Spleen (tissue), 3 donors: Measurements from ENCODE around the gene GNL1.

Experiments
- POLR2A ChIP-seq, 3 donors: fragments of 450-650 bp; IDR thresholded peaks; one replicate each; pipeline ENCODE4 v1.5.1; 2017; ENCODE audit warnings: antibody characterized with exemption in 3 of 3, mild to moderate bottlenecking in 1 of 3
- POLR2AphosphoS5 ChIP-seq, 3 donors: sonication (generic); formaldehyde crosslinking; IDR thresholded peaks; one replicate each; pipeline ENCODE4 v1.5.1; 2017; ENCODE audit warnings: antibody characterized with exemption in 3 of 3

- no peak for TF ChIP-seq POLR2A (IDR thresholded peaks at IDR 0.05)
- TF ChIP-seq POLR2AphosphoS5 (IDR thresholded peaks at IDR 0.05) = no peak
Observed at GRCh38 chr6:30568245-30568644, 12.0 kb upstream of the GNL1 start.
